PC-9 (cell line): Measurements from ENCODE around the gene P2RX6.

Experiments used
- EZH2 ChIP-seq: fragments of 200-600 bp; sonication (generic); IDR thresholded peaks from 2 replicates; pipeline ENCODE4 v1.8.0; 2017; ENCODE audit warnings: antibody characterized with exemption, low read depth
- TF ChIP-seq, protein P1 (sequence below): fragments of 200-600 bp; sonication (generic); conservative IDR thresholded peaks from 2 replicates; pipeline ENCODE4 v1.6.1; 2017; ENCODE audit warnings: mixed run types, antibody characterized with exemption, mild to moderate bottlenecking, moderate library complexity

- TF ChIP-seq, protein P1, sequence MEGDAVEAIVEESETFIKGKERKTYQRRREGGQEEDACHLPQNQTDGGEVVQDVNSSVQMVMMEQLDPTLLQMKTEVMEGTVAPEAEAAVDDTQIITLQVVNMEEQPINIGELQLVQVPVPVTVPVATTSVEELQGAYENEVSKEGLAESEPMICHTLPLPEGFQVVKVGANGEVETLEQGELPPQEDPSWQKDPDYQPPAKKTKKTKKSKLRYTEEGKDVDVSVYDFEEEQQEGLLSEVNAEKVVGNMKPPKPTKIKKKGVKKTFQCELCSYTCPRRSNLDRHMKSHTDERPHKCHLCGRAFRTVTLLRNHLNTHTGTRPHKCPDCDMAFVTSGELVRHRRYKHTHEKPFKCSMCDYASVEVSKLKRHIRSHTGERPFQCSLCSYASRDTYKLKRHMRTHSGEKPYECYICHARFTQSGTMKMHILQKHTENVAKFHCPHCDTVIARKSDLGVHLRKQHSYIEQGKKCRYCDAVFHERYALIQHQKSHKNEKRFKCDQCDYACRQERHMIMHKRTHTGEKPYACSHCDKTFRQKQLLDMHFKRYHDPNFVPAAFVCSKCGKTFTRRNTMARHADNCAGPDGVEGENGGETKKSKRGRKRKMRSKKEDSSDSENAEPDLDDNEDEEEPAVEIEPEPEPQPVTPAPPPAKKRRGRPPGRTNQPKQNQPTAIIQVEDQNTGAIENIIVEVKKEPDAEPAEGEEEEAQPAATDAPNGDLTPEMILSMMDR: no peak
- no peak for TF ChIP-seq EZH2
Observed at GRCh38 chr22:21043860-21044535, 29.0 kb downstream of the P2RX6 start.
